Stomach (tissue), 9 donors: ENCODE data around the gene NDUFA12. TPM values are rescaled to one million over a fixed set of nuclear protein-coding genes. Genes with fewer than 3 reads are reported as not detected.

Source experiments
- DNase-seq, 2 donors: peaks; one replicate each; pipeline versions ENCODE4 v3.0.0 to v3.0.0-alpha.2; 2013 to 2019
- H3K27ac ChIP-seq, 5 donors: fragments of 200-600 bp in 4 of 5; sonication (generic) in 4 of 5; one replicate each; pipeline ENCODE4 v1.5.1; 2013 to 2019; ENCODE audit warnings: mild to moderate bottlenecking in 1 of 5, moderate library complexity in 1 of 5
- H3K27me3 ChIP-seq, 3 donors: fragments of 200-600 bp; sonication (generic); one replicate each; pipeline ENCODE4 v1.5.1; 2017 to 2019; ENCODE audit warnings: mixed run types in 1 of 3
- H3K36me3 ChIP-seq, 4 donors: fragments of 200-600 bp; sonication (generic); 1 replicate in 3 of 4; 2 replicates in 1 of 4; pipeline ENCODE4 v1.5.1; 2016 to 2019
- H3K4me1 ChIP-seq, 4 donors: fragments of 200-600 bp; sonication (generic); one replicate each; pipeline ENCODE4 v1.5.1; 2016 to 2019
- H3K4me3 ChIP-seq, 4 donors: fragments of 200-600 bp; sonication (generic) in 3 of 4; one replicate each; pipeline ENCODE4 v1.5.1; 2016 to 2019; ENCODE audit warnings: mild to moderate bottlenecking in 1 of 4
- H3K9me3 ChIP-seq, 4 donors: fragments of 200-600 bp; sonication (generic); one replicate each; pipeline ENCODE4 v1.5.1; 2016 to 2019
- EP300 ChIP-seq: sonication (generic); formaldehyde crosslinking; IDR thresholded peaks from one replicate; pipeline ENCODE4 v1.6.1; 2017; ENCODE audit warnings: antibody characterized with exemption
- POLR2A ChIP-seq, 4 donors: fragments of 450-650 bp; IDR thresholded peaks; one replicate each; pipeline ENCODE4 v1.6.1; 2016; ENCODE audit warnings: antibody characterized with exemption in 4 of 4, control low read depth in 2 of 4, mild to moderate bottlenecking in 1 of 4, moderate library complexity in 1 of 4
- POLR2AphosphoS5 ChIP-seq, 3 donors: sonication (generic); formaldehyde crosslinking; IDR thresholded peaks; one replicate each; pipeline ENCODE4 v1.6.1; 2016; ENCODE audit warnings: antibody characterized with exemption in 3 of 3
- WGBS, 5 donors: extraction: QIAGEN DNeasy Blood & Tissue Kit in 3 of 5; methylation state at CpG; one replicate each; pipeline versions ENCODE4 v1.1.5 to v1.1.7; 2013 to 2018; 5-methylcytosine and 5-hydroxymethylcytosine counted together
- intact Hi-C: fragments of 100-400 bp; cut with DNase I; formaldehyde crosslinking; loops from one replicate; pipeline ENCODE4 v1.15.1; 2023; ENCODE audit warnings: low total_unique reads
- polyA plus RNA-seq, 3 donors: library from polyadenylated mRNA; stranded (reverse); fragments of 200-250 nt; gene quantifications; one replicate each; pipeline ENCODE4 v1.2.3, GENCODE V29; 2013
- total RNA-seq, 5 donors: library from RNA; depleted of rRNA; stranded (reverse); fragments of >200 nt; gene quantifications; one replicate each; pipeline versions ENCODE4 v1.1.0 to v1.2.3, GENCODE V29; 2014 to 2016
- TF ChIP-seq, protein P1 (sequence below), 7 experiments: fragments of 450-650 bp in 4 of 7; fragments of 200-600 bp in 3 of 7; sonication (generic) in 3 of 7; IDR thresholded peaks; one replicate each; pipeline ENCODE4 v1.5.1; 2016 to 2019; ENCODE audit warnings: antibody characterized with exemption in 7 of 7, control low read depth in 2 of 7, mild to moderate bottlenecking in 1 of 7
- donor health status: healthy with polysubstance abuse.
- donor health status: Bipolar disorder and iron deficiency.
- donor health status: healthy.

NDUFA12 gene
- total and polyA plus RNA-seq, 8 donors: 20.4 to 142 (median 74.9) TPM

- WGBS, 5 donors: 57 to 71% (median 65%) methylated on average over 3 of the region's 3 CpGs
- no peaks in the 10 kb centered on the region for H3K4me1 ChIP-seq
Observed at GRCh38 chr12:94962670-94963069, 40.8 kb downstream of the NDUFA12 start.

GRCh38 chr12:94961911-94962310, 41.6 kb downstream of the NDUFA12 start:
- WGBS, 5 donors: 71 to 94% (median 91%) methylated on average over 2 of the region's 2 CpGs
- no peak for DNase-seq
- H3K27ac ChIP-seq: no peak overlapping the region
- H3K4me1 ChIP-seq: no peaks in the 10 kb centered on the region
- H3K4me3 ChIP-seq: no peak overlapping the region
- intact Hi-C loops: no loop called here
- no peak for TF ChIP-seq POLR2A (IDR thresholded peaks at IDR 0.05)
- no peak for TF ChIP-seq EP300
- TF ChIP-seq, protein P1, sequence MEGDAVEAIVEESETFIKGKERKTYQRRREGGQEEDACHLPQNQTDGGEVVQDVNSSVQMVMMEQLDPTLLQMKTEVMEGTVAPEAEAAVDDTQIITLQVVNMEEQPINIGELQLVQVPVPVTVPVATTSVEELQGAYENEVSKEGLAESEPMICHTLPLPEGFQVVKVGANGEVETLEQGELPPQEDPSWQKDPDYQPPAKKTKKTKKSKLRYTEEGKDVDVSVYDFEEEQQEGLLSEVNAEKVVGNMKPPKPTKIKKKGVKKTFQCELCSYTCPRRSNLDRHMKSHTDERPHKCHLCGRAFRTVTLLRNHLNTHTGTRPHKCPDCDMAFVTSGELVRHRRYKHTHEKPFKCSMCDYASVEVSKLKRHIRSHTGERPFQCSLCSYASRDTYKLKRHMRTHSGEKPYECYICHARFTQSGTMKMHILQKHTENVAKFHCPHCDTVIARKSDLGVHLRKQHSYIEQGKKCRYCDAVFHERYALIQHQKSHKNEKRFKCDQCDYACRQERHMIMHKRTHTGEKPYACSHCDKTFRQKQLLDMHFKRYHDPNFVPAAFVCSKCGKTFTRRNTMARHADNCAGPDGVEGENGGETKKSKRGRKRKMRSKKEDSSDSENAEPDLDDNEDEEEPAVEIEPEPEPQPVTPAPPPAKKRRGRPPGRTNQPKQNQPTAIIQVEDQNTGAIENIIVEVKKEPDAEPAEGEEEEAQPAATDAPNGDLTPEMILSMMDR (IDR thresholded peaks at IDR 0.05): no peak
- no peak for TF ChIP-seq POLR2AphosphoS5 (IDR thresholded peaks at IDR 0.05)
- H3K9me3 ChIP-seq: no peaks in the 10 kb centered on the region
- H3K36me3 ChIP-seq: no peaks in the 10 kb centered on the region
- H3K27me3 ChIP-seq: no peaks in the 10 kb centered on the region

More at GRCh38 chr12:94962670-94963069, 40.8 kb downstream of the NDUFA12 start:
- intact Hi-C loops: no loop called here
- Histone ChIP-seq H3K27ac (no peak overlapping the region), H3K4me3 (no peak overlapping the region), H3K36me3 (no peaks in the 10 kb centered on the region), H3K9me3 (no peaks in the 10 kb centered on the region), H3K27me3 (no peaks in the 10 kb centered on the region)
- TF ChIP-seq, protein P1 (IDR thresholded peaks at IDR 0.05): no peak
- TF ChIP-seq POLR2A (IDR thresholded peaks at IDR 0.05) (no peak), EP300 (no peak), POLR2AphosphoS5 (IDR thresholded peaks at IDR 0.05) (no peak)
- DNase-seq: no peak

- intact Hi-C loops: no loop called here
- H3K4me3 ChIP-seq: no peak overlapping the region
Observed at GRCh38 chr12:94961256-94961824, 42.2 kb downstream of the NDUFA12 start.

DNA sequence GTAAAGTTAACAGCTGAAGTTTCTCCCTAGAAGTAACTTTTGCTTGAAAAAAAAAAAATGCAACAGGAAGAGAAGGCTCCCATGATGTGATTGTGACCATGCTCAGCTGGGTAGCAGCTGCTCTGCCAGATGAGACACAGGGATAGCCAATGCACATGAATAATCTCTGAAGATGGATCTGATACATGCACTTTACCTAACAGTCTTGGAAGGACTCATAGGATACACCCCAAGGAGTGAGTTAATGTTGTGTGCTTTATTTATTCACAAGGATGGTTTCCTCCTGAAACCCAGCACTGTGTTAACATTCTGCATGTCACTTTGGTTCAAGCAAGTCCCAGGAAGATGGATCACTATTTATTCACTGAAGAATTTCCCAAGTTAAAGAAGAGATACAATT, 46.5 kb downstream of the NDUFA12 start:
- intact Hi-C loops: no loop called here
- H3K4me3 ChIP-seq: no peak overlapping the region
- no peak for TF ChIP-seq POLR2A (IDR thresholded peaks at IDR 0.05)
- TF ChIP-seq POLR2AphosphoS5 (IDR thresholded peaks at IDR 0.05): no peak
- TF ChIP-seq, protein P1 (IDR thresholded peaks at IDR 0.05): no peak
- no peak for TF ChIP-seq EP300
- DNase-seq: no peak
- no peaks in the 10 kb centered on the region for H3K27me3 ChIP-seq
- no peaks in the 10 kb centered on the region for H3K9me3 ChIP-seq
- H3K36me3 ChIP-seq: no peaks in the 10 kb centered on the region
- H3K27ac ChIP-seq: no peak overlapping the region
- H3K4me1 ChIP-seq: no peaks in the 10 kb centered on the region

More at GRCh38 chr12:94961256-94961824, 42.2 kb downstream of the NDUFA12 start:
- Histone ChIP-seq H3K9me3 (no peaks in the 10 kb centered on the region), H3K4me1 (no peaks in the 10 kb centered on the region), H3K27ac (no peak overlapping the region), H3K36me3 (no peaks in the 10 kb centered on the region), H3K27me3 (no peaks in the 10 kb centered on the region)
- DNase-seq: no peak
- TF ChIP-seq, protein P1 (IDR thresholded peaks at IDR 0.05): no peak
- TF ChIP-seq POLR2AphosphoS5 (IDR thresholded peaks at IDR 0.05): no peak
- TF ChIP-seq EP300: no peak
- TF ChIP-seq POLR2A (IDR thresholded peaks at IDR 0.05): no peak
